SH-SY5Y (cell line): ENCODE data around the gene KLHL42.

Experiments
- GATA2 ChIP-seq: IDR thresholded peaks from 2 replicates; pipeline ENCODE4 v1.6.1; 2011; ENCODE audit warnings: mild to moderate bottlenecking, low read depth, low read length
- GATA3 ChIP-seq: IDR thresholded peaks from 2 replicates; pipeline ENCODE4 v1.6.1; 2011; ENCODE audit warnings: low read depth, mild to moderate bottlenecking, low read length, moderate library complexity

GRCh38 chr12:27733791-27734190 lies 46.2 kb upstream of the KLHL42 start:
- TF ChIP-seq GATA2 (no peak), GATA3 (no peak)
